Measurements from ENCODE around the gene ZC3H15. TPM values are rescaled to one million over a fixed set of nuclear protein-coding genes. Genes with fewer than 3 reads are reported as not detected.

ZC3H15 gene
- total and polyA plus RNA-seq, 2 of the 8 experiments (the other 6 are each of a cell fraction or from before 2014, with no cell fraction given), result 32.0 to 80.8 TPM

GRCh38 chr2:186457908-186458307 lies 28.2 kb upstream of the ZC3H15 start:
- Histone ChIP-seq H3K27ac (ENCODE audit: low read depth, low read length) (no peak overlapping the region), H4K8ac (ENCODE audit: extremely low read depth, insufficient read depth, low read length) (no peak overlapping the region), H2BK120ac (replicated peaks; ENCODE audit: low read depth, low read length) (no peak overlapping the region), H3K9ac (replicated peaks in 1 of 4; ENCODE audit: extremely low read depth in 1 of 4, low read depth in 3 of 4, low read length in 3 of 4) (no peak overlapping the region), H2BK5ac (ENCODE audit: low read depth, low read length) (no peak overlapping the region), H3K79me2 (ENCODE audit: control insufficient read depth in 1 of 2, insufficient read depth in 2 of 2, low read length in 2 of 2) (no peaks in the 10 kb centered on the region), H3K4ac (replicated peaks; ENCODE audit: insufficient read length, low read depth, low read length) (no peak overlapping the region), H3K4me2 (ENCODE audit: insufficient read depth in 1 of 2, low read depth in 2 of 2, low read length in 2 of 2) (no peak overlapping the region), H3K14ac (ENCODE audit: insufficient read length) (no peak overlapping the region), H2AK5ac (ENCODE audit: low read depth, low read length) (no peak overlapping the region), H4K91ac (replicated peaks; ENCODE audit: insufficient read length, low read length) (no peak overlapping the region), H2BK20ac (ENCODE audit: low read length) (no peak overlapping the region), H2BK15ac (ENCODE audit: low read length) (no peak overlapping the region), H3K4me1 (replicated peaks in 1 of 4; ENCODE audit: control insufficient read depth in 3 of 4, insufficient read depth in 4 of 4, low read length in 3 of 4) (no peaks in the 10 kb centered on the region), H3K18ac (ENCODE audit: extremely low read depth, low read length) (no peak overlapping the region), H3K79me1 (ENCODE audit: low read depth, low read length) (no peaks in the 10 kb centered on the region), H3K23ac (ENCODE audit: insufficient read length) (no peak overlapping the region), H3K9me3 (ENCODE audit: insufficient read depth in 2 of 2, low read depth in 1 of 2, low read length in 1 of 2) (no peaks in the 10 kb centered on the region), H3K23me2 (ENCODE audit: low read depth, low read length) (no peaks in the 10 kb centered on the region), H2AFZ (ENCODE audit: low read length) (no peak overlapping the region), H3K4me3 (ENCODE audit: extremely low read depth in 1 of 4, insufficient read depth in 2 of 4, low read depth in 3 of 4, low read length in 4 of 4) (no peak overlapping the region), H3K56ac (replicated peaks; ENCODE audit: insufficient read length, low read depth, low read length) (no peak overlapping the region), H3K27me3 (replicated peaks in 1 of 4; ENCODE audit: control insufficient read depth in 3 of 4, extremely low read depth in 1 of 4, insufficient read depth in 3 of 4, low read length in 3 of 4) (no peaks in the 10 kb centered on the region), H4K20me1 (replicated peaks in 1 of 2; ENCODE audit: control insufficient read depth in 1 of 2, insufficient read depth in 2 of 2, low read length in 2 of 2) (no peaks in the 10 kb centered on the region), H4K5ac (ENCODE audit: insufficient read length, low read depth, low read length) (no peak overlapping the region), H3K36me3 (ENCODE audit: control insufficient read depth in 2 of 4, insufficient read depth in 4 of 4, low read length in 3 of 4) (peaks cover 0 to 2% (median 0%) of the 10 kb centered on the region in 4 experiments; a peak in 1 of 8 replicates), H2BK12ac (ENCODE audit: low read depth, low read length) (no peak overlapping the region)
- 58% methylated on average over 3 of the region's 3 CpGs; no CpG with 5 or more reads in 1 of the 2 experiments for WGBS, 2 experiments (ENCODE audit: extremely low coverage in 1 of 2, insufficient coverage in 1 of 2, insufficient read length in 1 of 2, insufficient replicate concordance in 2 of 2, low coverage in 1 of 2, low lambda C conversion rate in 2 of 2, missing lambda C conversion rate in 1 of 2)
- TF ChIP-seq SIRT6 (IDR thresholded peaks at IDR 0.05; ENCODE audit: low read length), result no peak
- no peak for TF ChIP-seq TBP (IDR thresholded peaks at IDR 0.05; ENCODE audit: low read depth, low read length)
- no peak for TF ChIP-seq SUZ12 (IDR thresholded peaks at IDR 0.05; ENCODE audit: low read length)
- no peak for TF ChIP-seq CTBP2 (IDR thresholded peaks at IDR 0.05; ENCODE audit: borderline replicate concordance, insufficient read depth, insufficient read length, low read length)
- no peak for TF ChIP-seq HDAC2 (IDR thresholded peaks at IDR 0.05; ENCODE audit: borderline replicate concordance in 1 of 2, low read depth in 2 of 2, low read length in 2 of 2)
- no peak for TF ChIP-seq JUN (IDR thresholded peaks at IDR 0.05; ENCODE audit: low read depth, low read length)
- no peak for TF ChIP-seq RAD21 (IDR thresholded peaks at IDR 0.05 in 1 of 2, conservative IDR thresholded peaks at IDR 0.05 in 1 of 2; ENCODE audit: low read depth in 2 of 2, low read length in 2 of 2)
- POLR2A ChIA-PET (ENCODE audit: partially characterized antibody), result interaction anchor here (1.3 kb wide), 1 partner anchor 27 kb away, joined by 3 read pairs; no protein-coding TSS in a partner anchor
- CTCF ChIA-PET (ENCODE audit: partially characterized antibody), result interaction anchor here (0.8 to 1.4 kb wide), 8 partner anchors 16 to 1166 kb away, joined by 3 to 7 read pairs (median 3); partner anchors contain the start of gene FSIP2
- FAIRE-seq, result no peak
- no peak for DNase-seq (ENCODE audit: low read depth in 1 of 2, low spot score in 2 of 2)

Measured in H1 (cell line).